Activated CD8-positive, alpha-beta memory T cell treated with anti-CD3 and anti-CD28 coated beads for 4 hours (primary cell): ENCODE data around the gene GUCA1A.
"Not testable (repeated sequence)": the region's sequence is repeated elsewhere in the genome, so short reads cannot be mapped to it uniquely, and the experiment has no call there.

ENCODE experiments used
- DNase-seq, 2 donors: peaks; one replicate each; pipeline ENCODE4 v3.0.0-alpha.2; 2020; ENCODE audit warnings: low read depth in 2 of 2

GUCA1A gene

GRCh38 chr6:42210551-42210950 lies 37.4 kb downstream of the GUCA1A start:
- no peak for DNase-seq

GRCh38 chr6:42211726-42212125 lies 38.6 kb downstream of the GUCA1A start:
- DNase-seq = no peak

- no peak for DNase-seq
These were observed 39.3 kb downstream of the GUCA1A start for GRCh38 chr6:42212442-42212841.

DNA sequence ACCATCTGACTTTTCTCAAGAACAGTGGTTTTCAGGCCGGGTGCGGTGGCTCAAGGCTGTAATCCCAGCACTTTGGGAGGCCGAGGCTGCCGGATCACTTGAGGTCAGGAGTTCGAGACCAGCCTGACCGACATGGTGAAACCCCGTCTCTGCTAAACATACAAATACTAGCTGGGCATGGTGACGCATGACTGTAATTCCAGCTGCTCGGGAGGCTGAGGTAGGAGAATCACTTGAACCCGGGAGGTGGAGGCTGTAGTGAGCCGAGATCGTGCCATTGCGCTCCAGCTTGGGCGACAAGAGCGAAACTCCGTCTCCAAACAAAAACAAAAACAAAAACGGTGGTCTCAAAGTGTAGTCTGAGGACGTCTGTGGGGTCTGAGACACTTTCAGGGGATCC lies 43.3 kb downstream of the GUCA1A start:
- DNase-seq = not testable (repeated sequence)

DNA sequence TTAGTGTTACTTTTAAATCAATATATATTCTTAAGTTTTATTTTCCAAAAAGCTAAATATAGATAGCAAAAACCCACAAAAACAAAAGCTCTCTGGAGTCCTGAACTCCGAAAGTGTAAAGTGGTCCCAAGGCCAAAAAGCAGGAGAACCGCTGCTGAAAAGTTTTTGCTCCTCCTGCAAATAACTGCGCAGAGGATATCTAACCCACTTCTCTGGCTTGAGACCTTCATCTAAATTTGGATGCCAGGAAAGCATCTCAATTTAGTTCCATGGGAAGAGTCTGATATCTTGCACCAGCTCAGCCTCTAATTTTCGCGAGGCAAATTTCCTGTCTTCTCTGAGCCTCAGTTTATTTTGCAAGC lies 44.0 kb downstream of the GUCA1A start:
- DNase-seq = no peak

GRCh38 chr6:42217519-42218367 lies 44.6 kb downstream of the GUCA1A start, which contains the start of gene MRPS10:
Gene MRPS10, minus strand, starts transcription at chr6:42217861. Its CDS starts 12 bp downstream, at chr6:42217849.
- peak; percentile 74 to 84 for DNase-seq

GRCh38 chr6:42220807-42221206 lies 47.6 kb downstream of the GUCA1A start:
- DNase-seq = no peak

DNA sequence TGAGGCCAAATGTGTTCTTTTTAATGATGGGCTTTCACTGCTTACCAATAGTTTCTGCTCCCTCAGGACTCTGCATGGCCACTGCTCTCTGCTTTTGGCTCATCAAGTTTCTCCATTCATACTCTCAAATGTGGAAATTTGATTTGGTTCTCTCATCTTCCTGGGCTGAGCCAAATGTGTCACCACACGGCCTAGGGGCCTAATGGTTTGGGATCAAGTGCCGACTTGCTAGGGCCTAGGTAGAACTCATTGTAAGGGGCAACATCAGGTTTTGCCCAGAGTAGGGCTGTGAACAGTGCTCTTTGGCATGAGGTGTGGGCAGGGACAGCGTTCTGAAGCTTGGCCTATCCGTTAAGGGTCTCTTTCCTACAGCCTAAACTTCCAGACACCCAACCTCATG lies 48.4 kb downstream of the GUCA1A start:
- DNase-seq = no peak

GRCh38 chr6:42222448-42222847 lies 49.3 kb downstream of the GUCA1A start:
- no peak for DNase-seq

DNA sequence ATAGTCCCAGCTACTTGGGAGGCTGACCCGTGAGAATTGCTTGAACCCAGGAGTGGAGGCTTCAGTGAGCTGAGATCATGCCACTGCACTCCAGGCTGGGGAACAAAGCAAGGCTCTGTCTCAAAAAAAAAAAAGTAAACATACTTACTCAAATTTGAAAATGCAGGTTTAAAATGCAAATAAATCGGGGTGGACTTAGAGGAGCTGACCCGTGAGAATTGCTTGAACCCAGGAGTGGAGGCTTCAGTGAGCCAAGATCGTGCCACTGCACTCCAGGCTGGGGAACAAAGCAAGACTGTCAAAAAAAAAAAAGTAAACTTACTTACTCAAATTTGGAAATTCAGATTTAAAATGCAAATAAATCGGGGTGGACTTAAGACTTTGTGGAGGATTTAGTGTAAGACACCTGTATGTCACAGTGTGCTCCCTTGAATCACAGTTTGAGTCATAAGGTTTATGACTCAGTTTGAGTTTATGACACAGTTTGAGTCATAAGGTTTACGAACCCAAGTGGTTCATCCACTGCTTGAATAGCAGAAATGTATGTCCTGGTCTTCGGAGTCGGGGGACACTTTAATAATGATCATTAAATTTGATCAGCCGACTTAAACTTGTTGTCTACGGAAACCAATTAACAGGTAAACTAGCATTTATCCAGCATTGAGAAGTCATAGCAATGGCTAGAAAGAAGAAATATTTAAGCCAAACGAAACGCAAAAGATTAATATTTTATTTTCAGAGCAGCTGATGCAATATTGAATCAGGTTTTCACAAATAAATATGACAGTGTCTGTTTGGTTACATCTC lies 51.3 kb downstream of the GUCA1A start:
- no peak for DNase-seq

DNA sequence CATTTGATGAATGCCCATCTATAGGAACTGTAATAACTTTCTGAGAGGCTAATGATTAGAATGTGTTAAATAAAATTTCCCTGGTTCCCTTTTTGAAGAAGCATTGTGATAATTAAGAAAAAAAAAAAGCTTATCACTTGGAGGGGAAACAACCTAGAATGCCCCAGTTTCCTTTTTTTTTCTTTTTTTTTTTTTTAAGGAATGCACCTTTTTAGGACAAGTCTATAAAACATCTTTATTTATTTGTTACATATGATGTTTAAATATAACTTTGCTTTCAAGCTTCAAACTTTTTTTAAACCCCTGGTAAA lies 51.8 kb downstream of the GUCA1A start:
- DNase-seq = no peak

DNA sequence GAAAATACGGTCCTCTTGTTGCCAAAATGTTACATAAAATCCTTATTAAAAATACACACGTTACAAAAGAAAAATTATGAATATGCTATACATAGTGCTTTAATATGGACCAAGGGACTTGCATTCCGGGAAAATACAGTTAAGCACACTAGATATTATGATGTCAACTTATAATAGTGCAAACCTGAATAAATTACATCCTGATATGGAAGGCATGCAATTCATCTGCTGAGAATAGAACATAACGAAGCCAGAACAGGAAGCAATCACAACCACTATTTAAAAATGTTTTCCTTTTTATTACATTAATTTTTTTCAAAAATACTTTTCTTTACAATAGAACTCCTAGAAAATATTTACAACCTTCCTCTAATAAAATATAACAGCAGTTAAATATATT lies 52.3 kb downstream of the GUCA1A start:
- no peak for DNase-seq

DNA sequence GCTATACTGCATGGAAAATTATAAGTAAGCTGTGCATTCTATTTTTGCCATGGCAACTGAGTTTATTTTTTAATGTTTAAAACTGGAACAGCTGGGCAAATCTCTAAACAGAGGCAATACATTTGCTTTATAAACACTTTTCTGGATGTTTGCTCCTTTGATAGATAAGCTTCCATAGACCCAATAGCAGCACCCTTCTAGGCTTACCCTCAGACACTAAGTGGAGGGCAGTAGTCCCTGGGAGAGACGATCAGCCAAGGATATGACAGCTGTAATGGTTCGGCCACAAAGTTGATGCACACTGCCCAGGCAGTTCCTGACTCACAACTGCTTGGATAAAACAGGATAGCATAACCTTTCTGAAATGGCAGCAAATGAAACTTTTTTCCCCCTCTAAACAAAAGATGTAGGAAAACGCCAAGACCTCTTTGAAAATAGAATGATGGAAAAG lies 53.0 kb downstream of the GUCA1A start:
- no peak for DNase-seq

DNA sequence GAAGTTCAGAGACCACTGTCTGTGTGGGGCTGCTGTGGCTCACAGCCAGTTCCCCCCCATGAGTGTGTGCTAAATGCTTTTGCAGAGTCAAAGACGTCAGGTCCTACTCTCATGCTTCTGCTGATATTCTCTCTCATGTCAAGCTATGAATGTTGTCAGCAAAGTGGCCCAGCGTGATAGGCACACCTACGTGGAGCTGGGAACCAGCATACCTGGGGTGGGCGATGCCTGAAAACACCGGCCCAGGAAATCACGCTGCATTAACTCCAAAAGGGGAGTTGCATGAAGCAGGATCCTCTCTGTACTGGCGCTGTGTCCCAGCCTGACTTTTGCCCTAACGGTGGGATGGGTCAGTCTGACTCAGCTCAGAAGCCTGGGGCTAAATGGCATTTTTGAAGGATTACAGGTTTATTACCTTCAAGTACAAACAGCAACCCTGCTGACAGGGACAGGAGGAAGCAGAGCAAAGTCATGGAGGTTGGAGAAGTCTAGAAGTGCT lies 53.5 kb downstream of the GUCA1A start:
- DNase-seq = no peak

DNA sequence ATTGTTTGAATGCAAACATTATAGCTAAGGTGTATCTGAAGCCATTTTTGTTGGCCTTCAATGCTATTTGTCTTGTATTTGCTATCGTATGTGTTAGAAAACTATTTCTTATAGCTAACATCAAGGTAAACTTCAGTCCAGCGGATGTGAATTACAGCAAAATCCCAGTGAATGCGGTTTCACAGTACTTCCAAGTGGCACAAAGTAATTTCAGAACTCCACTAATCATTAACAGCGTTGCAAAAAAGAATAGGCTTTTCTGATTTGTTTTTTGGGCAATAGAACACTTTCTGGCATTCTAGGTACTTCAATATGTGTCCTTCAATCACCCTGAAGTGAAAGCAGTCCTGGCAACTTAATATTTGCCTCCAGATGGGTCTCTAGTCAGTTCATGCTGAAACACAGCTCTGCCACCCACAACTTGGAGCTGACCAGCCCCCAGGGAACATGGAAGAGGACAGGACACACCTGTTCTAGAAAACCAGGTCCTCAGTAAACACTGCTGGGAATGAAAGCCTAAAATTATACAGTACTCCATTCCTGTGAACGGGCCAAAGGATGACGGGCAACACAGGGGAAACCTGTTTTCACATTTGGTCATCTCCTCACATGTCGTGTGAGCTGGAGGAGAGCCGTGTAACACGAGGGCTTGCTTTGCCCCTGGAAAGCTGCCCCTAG lies 54.1 kb downstream of the GUCA1A start:
- no peak for DNase-seq

GRCh38 chr6:42228305-42228704 lies 55.1 kb downstream of the GUCA1A start:
- DNase-seq = no peak
